Smooth muscle cell (in vitro differentiated cells): Measurements from ENCODE around the gene PHLDB2. TPM values are rescaled to one million over a fixed set of nuclear protein-coding genes. Genes with fewer than 3 reads are reported as not detected.

Source experiments
- DNase-seq: peaks from one replicate; lab custom pipeline; 2025; ENCODE audit not compliant: unreplicated experiment; lab: John Stamatoyannopoulos, UW
- H2AFZ ChIP-seq: fragments of 200-600 bp; sonication (generic); 2 replicates; pipeline ENCODE4 v1.6.0; 2016; ENCODE audit warnings: antibody characterized with exemption, low read depth, mild to moderate bottlenecking
- H3F3A ChIP-seq: fragments of 200-600 bp; sonication (generic); 2 replicates; pipeline ENCODE4 v1.6.0; 2017; ENCODE audit warnings: antibody characterized with exemption, low read depth
- H3K27ac ChIP-seq: fragments of 200-600 bp; sonication (generic); 2 replicates; pipeline ENCODE4 v1.5.1; 2016; ENCODE audit warnings: low read depth, mild to moderate bottlenecking
- H3K27me3 ChIP-seq: fragments of 200-600 bp; sonication (generic); 2 replicates; pipeline ENCODE4 v1.6.1; 2016; ENCODE audit warnings: low read depth, mild to moderate bottlenecking
- H3K36me3 ChIP-seq: fragments of 200-600 bp; sonication (generic); 2 replicates; pipeline ENCODE4 v1.5.1; 2016; ENCODE audit warnings: low read depth
- H3K4me1 ChIP-seq: fragments of 200-600 bp; sonication (generic); 2 replicates; pipeline ENCODE4 v1.5.1; 2016; ENCODE audit warnings: low read depth
- H3K4me2 ChIP-seq: fragments of 200-600 bp; sonication (generic); 2 replicates; pipeline ENCODE4 v1.6.0; 2016; ENCODE audit warnings: mild to moderate bottlenecking
- H3K4me3 ChIP-seq: fragments of 200-600 bp; sonication (generic); 2 replicates; pipeline ENCODE4 v1.5.1; 2016; ENCODE audit warnings: mild to moderate bottlenecking
- H3K79me2 ChIP-seq: fragments of 200-600 bp; sonication (generic); 2 replicates; pipeline ENCODE4 v1.6.0; 2016; ENCODE audit warnings: low read depth, mild to moderate bottlenecking
- H3K9ac ChIP-seq: fragments of 200-600 bp; sonication (generic); 2 replicates; pipeline ENCODE4 v1.6.0; 2016; ENCODE audit warnings: low read depth
- H3K9me3 ChIP-seq: fragments of 200-600 bp; sonication (generic); replicated peaks from 2 replicates; pipeline ENCODE4 v1.5.1; 2016; ENCODE audit warnings: low read depth
- H4K20me1 ChIP-seq: fragments of 200-600 bp; sonication (generic); 2 replicates; pipeline ENCODE4 v1.6.0; 2016; ENCODE audit warnings: low read depth
- WGBS: methylation state at CpG from one replicate; pipeline ENCODE4 v1.1.7; 2016; ENCODE audit warnings: low lambda C conversion rate; 5-methylcytosine and 5-hydroxymethylcytosine counted together
- polyA plus RNA-seq: library from polyadenylated mRNA; unstranded; fragments of >200 nt; fragmentation: Nextera tagmentation; extraction: Ambion mirVana; gene quantifications from 2 replicates; pipeline ENCODE4 v1.2.1, GENCODE V29; 2016
- total RNA-seq: library from RNA; depleted of rRNA; stranded (reverse); fragments of >200 nt; gene quantifications from 2 replicates; pipeline ENCODE4 v1.2.3, GENCODE V29; 2014
- TF ChIP-seq, protein P1 (sequence below): fragments of 200-600 bp; sonication (generic); IDR thresholded peaks from 2 replicates; pipeline ENCODE4 v1.5.1; 2017; ENCODE audit warnings: borderline replicate concordance, mild to moderate bottlenecking, antibody characterized with exemption; ENCODE audit not compliant: insufficient read depth, poor library complexity, severe bottlenecking

PHLDB2 gene
- total and polyA plus RNA-seq, 2 experiments from 2014 or later: 40.5 to 79.7 TPM

DNA sequence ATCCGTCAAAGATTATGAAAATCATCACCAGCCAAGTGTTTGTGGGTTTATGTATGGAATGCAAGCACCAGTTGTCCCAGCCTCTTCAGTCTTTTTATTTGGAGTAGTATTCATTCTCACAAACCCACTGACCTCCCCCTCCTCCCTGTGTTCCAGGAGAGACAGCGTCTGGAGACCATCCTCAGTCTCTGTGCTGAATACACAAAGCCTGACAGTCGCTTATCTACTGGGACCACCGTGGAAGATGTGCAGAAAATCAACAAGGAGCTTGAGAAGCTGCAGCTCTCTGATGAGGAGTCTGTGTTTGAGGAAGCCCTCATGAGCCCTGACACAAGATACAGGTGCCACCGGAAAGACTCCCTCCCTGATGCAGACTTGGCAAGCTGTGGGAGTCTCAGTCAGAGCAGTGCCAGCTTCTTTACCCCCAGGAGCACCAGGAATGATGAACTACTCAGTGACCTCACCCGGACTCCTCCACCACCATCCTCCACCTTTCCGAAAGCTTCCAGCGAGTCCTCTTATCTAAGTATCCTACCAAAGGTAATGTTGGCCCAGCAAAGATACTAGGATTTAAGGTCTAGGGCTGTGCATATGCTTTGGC, 54.2 kb downstream of the PHLDB2 start:
- Histone ChIP-seq H3K4me1 (peaks cover 13% of the 10 kb centered on the region), H3K27ac (no peak overlapping the region), H3K4me2 (no peak overlapping the region), H4K20me1 (peaks cover 39% of the 10 kb centered on the region), H3K4me3 (no peak overlapping the region), H3F3A (peaks cover 9% of the 10 kb centered on the region), H3K9me3 (no peaks in the 10 kb centered on the region), H2AFZ (no peak overlapping the region), H3K27me3 (no peaks in the 10 kb centered on the region), H3K79me2 (peaks cover 43% of the 10 kb centered on the region), H3K36me3 (peaks cover 10% of the 10 kb centered on the region), H3K9ac (no peak overlapping the region)
- 66% methylated on average over 8 of the region's 8 CpGs for WGBS
- DNase-seq: no peak
- TF ChIP-seq, protein P1, sequence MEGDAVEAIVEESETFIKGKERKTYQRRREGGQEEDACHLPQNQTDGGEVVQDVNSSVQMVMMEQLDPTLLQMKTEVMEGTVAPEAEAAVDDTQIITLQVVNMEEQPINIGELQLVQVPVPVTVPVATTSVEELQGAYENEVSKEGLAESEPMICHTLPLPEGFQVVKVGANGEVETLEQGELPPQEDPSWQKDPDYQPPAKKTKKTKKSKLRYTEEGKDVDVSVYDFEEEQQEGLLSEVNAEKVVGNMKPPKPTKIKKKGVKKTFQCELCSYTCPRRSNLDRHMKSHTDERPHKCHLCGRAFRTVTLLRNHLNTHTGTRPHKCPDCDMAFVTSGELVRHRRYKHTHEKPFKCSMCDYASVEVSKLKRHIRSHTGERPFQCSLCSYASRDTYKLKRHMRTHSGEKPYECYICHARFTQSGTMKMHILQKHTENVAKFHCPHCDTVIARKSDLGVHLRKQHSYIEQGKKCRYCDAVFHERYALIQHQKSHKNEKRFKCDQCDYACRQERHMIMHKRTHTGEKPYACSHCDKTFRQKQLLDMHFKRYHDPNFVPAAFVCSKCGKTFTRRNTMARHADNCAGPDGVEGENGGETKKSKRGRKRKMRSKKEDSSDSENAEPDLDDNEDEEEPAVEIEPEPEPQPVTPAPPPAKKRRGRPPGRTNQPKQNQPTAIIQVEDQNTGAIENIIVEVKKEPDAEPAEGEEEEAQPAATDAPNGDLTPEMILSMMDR: no peak

DNA sequence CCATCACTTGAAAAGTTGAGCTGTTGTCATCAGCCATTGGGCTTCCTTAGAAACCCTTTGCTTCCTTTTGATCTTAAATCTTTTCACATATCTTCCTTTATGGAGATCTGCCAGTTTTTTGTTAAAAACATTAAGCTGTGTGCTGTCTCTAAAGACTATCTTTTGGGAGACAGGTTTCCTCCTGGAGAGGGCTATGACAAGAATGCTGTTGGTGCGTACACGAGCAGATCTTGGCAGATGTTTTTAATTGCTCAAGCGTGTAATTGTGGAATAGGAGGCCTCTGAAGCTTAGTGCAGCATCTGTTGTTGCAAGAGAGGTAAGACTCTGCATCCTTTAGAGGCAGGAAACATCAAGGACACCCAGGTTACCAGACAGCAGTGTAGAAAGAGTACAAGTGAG, 56.8 kb downstream of the PHLDB2 start:
- Histone ChIP-seq H3K27ac (no peak overlapping the region), H4K20me1 (peaks cover 26% of the 10 kb centered on the region), H3K27me3 (no peaks in the 10 kb centered on the region), H2AFZ (no peak overlapping the region), H3K4me1 (peaks cover 13% of the 10 kb centered on the region), H3K9me3 (no peaks in the 10 kb centered on the region), H3K4me2 (no peak overlapping the region), H3F3A (no peaks in the 10 kb centered on the region), H3K4me3 (no peak overlapping the region), H3K36me3 (peaks cover 22% of the 10 kb centered on the region), H3K79me2 (peaks cover 43% of the 10 kb centered on the region), H3K9ac (no peak overlapping the region)
- 64% methylated on average over 3 of the region's 3 CpGs for WGBS
- TF ChIP-seq, protein P1: no peak
- no peak for DNase-seq

DNA sequence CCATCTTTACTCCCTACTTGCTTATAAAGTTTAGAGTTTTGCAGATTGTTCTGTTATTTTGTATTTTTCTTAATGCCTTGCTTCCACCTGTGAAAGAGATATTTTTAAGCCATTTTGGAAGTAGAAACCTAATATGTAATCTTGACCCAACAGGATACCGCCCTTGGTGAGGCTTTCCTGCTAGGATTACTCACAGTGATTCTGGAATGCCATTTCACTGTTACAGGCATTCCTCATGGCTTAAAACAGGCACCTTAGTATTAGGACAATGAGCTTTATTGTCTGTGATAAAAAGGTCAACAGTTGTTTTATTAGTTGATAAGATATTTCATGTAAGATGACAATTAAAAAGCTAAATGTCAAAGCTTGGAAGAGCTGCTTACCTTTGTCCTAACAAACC, 58.2 kb downstream of the PHLDB2 start:
- TF ChIP-seq, protein P1: no peak
- H4K20me1 ChIP-seq: peaks cover 14% of the 10 kb centered on the region
- H3K9ac ChIP-seq: no peak overlapping the region
- no peaks in the 10 kb centered on the region for H3K27me3 ChIP-seq
- whole genome bisulfite sequencing: 40% methylated on average over 1 of the region's 1 CpG
- H3K79me2 ChIP-seq: peaks cover 35% of the 10 kb centered on the region
- no peak overlapping the region for H2AFZ ChIP-seq
- no peak overlapping the region for H3K4me3 ChIP-seq
- H3F3A ChIP-seq: no peaks in the 10 kb centered on the region
- H3K4me1 ChIP-seq: peaks cover 13% of the 10 kb centered on the region
- H3K4me2 ChIP-seq: no peak overlapping the region
- DNase-seq: no peak
- no peaks in the 10 kb centered on the region for H3K9me3 ChIP-seq
- H3K36me3 ChIP-seq: peaks cover 29% of the 10 kb centered on the region
- H3K27ac ChIP-seq: peak overlapping the region; percentile 3
